ENCODE results near the gene RLN1. TPM values are rescaled to one million over a fixed set of nuclear protein-coding genes. Genes with fewer than 3 reads are reported as not detected.

RLN1 gene
- total and polyA plus RNA-seq, 2 of the 4 experiments (the other 2 are of a cell fraction), result not detected

GRCh38 chr9:5361326-5362010, 21.8 kb upstream of the RLN1 start:
- in situ Hi-C loops (cut with MboI; ENCODE audit: low sequenced_read_pairs), result no loop called here
- Histone ChIP-seq H3K18ac (ENCODE audit: low read depth, low read length) (no peak overlapping the region), H4K8ac (ENCODE audit: low read depth in 2 of 2, low read length in 2 of 2) (no peak overlapping the region), H3K9me1 (ENCODE audit: insufficient read depth, low read length) (no peaks in the 10 kb centered on the region), H3K23ac (ENCODE audit: low read depth, low read length) (no peak overlapping the region), H4K5ac (ENCODE audit: low read depth, low read length) (no peak overlapping the region), H2AK5ac (ENCODE audit: low read depth, low read length) (no peak overlapping the region), H3K79me1 (ENCODE audit: low read depth in 1 of 2, low read length in 2 of 2) (no peaks in the 10 kb centered on the region), H3K9ac (ENCODE audit: low read depth, low read length) (no peak overlapping the region), H4K91ac (ENCODE audit: insufficient read depth, low read depth, low read length) (no peak overlapping the region), H3K27me3 (ENCODE audit: control insufficient read depth, insufficient read depth, low read length) (no peaks in the 10 kb centered on the region), H4K20me1 (ENCODE audit: insufficient read depth, low read length) (no peaks in the 10 kb centered on the region), H3K27ac (ENCODE audit: insufficient read depth, low read length) (no peak overlapping the region), H3K4me3 (ENCODE audit: insufficient read depth, low read depth, low read length) (no peak overlapping the region), H2AFZ (replicated peaks; ENCODE audit: low read length, poor library complexity) (no peak overlapping the region), H3K4me2 (ENCODE audit: low read depth, low read length) (no peak overlapping the region), H2BK120ac (ENCODE audit: low read depth, low read length) (no peak overlapping the region), H2BK20ac (ENCODE audit: low read depth, low read length) (no peak overlapping the region), H2BK5ac (ENCODE audit: low read depth, low read length, poor library complexity, severe bottlenecking) (no peak overlapping the region), H3K4ac (ENCODE audit: low read depth, low read length) (no peak overlapping the region), H3K36me3 (ENCODE audit: control insufficient read depth, insufficient read depth, low read length) (no peaks in the 10 kb centered on the region), H3K9me3 (ENCODE audit: control insufficient read depth, insufficient read depth, low read length) (no peaks in the 10 kb centered on the region), H2BK15ac (ENCODE audit: low read depth, low read length) (no peak overlapping the region), H3K4me1 (ENCODE audit: control insufficient read depth, insufficient read depth, low read length) (no peaks in the 10 kb centered on the region), H3K14ac (replicated peaks; ENCODE audit: low read depth, low read length) (no peak overlapping the region), H3K56ac (ENCODE audit: extremely low read depth, insufficient read depth, low read length) (no peak overlapping the region), H2AK9ac (replicated peaks; ENCODE audit: low read depth, low read length, poor library complexity) (no peak overlapping the region)
- no CpG with 5 or more reads among the region's 3 CpGs for WGBS, 2 experiments (ENCODE audit: extremely low coverage in 2 of 2, insufficient read length in 1 of 2)
- no TSS peak for BruUV-seq (replicated peaks)
- ChIA-PET POLR2A (ENCODE audit: unreplicated experiment) (no interaction called here), CTCF (no interaction called here)
- TF ChIP-seq BHLHE40 (IDR thresholded peaks at IDR 0.05; ENCODE audit: low read depth, low read length) (no peak), RAD21 (IDR thresholded peaks at IDR 0.05; ENCODE audit: low read length) (no peak), POLR2A (IDR thresholded peaks at IDR 0.05; ENCODE audit: low read depth, low read length) (no peak), SMC3 (IDR thresholded peaks at IDR 0.05; ENCODE audit: low read depth, low read length) (no peak), FOS (IDR thresholded peaks at IDR 0.05; ENCODE audit: low read depth, low read length) (no peak), MXI1 (IDR thresholded peaks at IDR 0.05; ENCODE audit: borderline replicate concordance, low read depth, low read length) (no peak), USF2 (IDR thresholded peaks at IDR 0.05; ENCODE audit: low read depth, low read length) (no peak), CEBPB (IDR thresholded peaks at IDR 0.05; ENCODE audit: low read depth, low read length) (no peak), MAZ (IDR thresholded peaks at IDR 0.05; ENCODE audit: borderline replicate concordance, low read depth, low read length) (no peak), CTCF (conservative IDR thresholded peaks at IDR 0.05; ENCODE audit: low read depth, low read length) (no peak), MAFK (IDR thresholded peaks at IDR 0.05; ENCODE audit: low read depth, low read length) (no peak)
- no peak for DNase-seq
- dilution Hi-C loops (cut with HindIII; ENCODE audit: low sequenced_read_pairs, unreplicated experiment), result no loop called here
- intact Hi-C loops (cut with micrococcal nuclease), result no loop called here
- ATAC-seq (ENCODE audit: low read depth), result no peak

Measured in IMR-90 (cell line).